T-helper 1 cell (primary cell): ENCODE data around the gene TMEM53.

Experiments used
- DNase-seq, 5 donors: peaks; one replicate each; pipeline ENCODE4 v3.0.0-alpha.2; 2012 to 2020

TMEM53 gene

DNA sequence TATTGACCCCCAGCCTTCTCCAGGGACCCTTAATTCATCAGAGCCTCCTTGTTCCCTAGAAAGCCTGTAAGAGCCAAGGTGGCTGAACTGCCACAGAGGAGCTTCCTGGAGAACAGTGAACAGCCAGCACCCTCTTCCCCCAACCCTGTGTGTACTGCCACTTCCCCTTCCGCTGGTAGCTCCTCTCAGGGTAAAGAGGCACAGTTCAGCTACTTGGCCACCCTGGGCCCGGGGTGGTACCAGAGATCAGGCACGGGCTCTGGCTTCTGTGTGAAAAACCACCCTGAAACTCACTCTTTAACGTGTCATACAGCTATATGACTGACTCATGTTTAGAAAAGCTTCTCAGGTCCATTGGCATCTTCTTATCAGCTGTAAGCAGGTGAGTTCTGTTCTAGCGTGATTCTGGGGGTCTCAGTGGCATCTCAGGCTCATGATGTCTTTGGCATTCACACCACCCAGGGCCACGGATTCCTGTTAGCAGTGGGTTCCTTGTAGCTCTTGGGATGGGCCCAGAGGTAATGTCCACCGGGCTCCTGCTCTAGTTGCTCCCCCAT, 22.6 kb upstream of the TMEM53 start:
- peak in 1 of 5 donors; percentile 65 for DNase-seq

DNA sequence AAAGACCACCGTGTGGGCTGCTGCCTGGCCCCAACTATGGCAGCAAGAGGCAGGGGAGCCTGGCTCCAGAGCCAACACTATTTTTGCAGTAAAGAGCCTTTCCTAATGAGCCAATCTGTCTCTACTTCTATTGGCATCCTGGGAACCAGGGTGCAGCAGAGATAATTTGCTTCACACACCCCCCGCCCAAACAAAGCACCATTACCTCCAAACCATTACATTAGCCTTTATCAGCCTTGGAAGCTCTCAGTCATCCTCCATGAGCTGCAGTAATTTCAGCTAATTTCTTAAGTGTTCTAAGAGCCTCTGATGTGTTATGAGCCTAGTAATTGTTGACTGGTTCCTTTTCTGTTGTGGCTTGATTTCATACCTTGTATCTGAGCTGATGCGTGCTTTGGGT, 21.8 kb upstream of the TMEM53 start:
- no peak for DNase-seq

DNA sequence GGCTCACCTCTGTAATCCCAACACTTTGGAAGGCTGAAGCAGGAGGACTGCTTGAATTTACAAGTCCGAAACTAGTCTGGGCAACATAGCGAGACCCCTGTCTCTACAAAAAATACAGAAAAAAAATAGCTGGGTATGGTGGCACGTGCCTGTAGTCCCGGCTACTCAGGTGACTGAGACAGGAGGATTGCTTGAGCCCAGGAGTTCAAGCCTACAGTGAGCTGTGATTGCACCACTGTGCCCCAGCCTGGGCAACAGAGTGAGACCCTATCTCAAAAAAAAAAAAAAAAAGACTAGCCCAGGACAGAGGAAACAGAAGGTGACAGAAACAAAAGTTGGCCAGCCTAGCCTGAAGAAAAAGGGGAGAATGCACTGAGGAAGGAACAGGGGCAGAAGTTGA, 21.4 kb upstream of the TMEM53 start:
- no peak for DNase-seq

DNA sequence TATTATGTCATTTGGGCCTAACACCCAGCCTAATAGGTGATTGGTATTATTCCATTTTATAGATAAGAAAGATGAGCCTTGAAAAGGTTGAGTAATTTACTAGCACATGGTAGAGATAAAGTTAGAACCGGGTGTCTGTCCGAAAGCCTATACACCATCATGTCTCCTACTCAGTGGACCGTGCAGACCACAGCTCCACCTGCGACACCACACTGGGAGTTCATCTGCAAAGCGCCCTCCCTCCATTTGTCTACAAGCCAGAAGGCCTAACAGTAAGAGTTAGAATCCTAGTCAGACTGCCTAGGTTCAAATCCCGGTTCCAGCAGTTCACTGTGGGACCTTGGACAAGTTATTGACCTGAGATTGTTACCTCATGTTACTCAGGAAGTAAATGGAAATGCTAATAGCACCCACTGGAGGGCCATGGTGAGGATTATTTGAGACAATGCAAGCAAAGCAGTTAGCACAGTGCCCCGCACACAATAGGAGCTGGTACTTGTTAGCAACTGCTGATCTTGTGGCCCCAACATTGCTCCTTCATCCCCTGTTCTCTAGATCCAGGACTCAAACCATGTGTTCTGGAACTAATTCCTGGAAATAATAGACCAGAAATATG, 20.7 kb upstream of the TMEM53 start:
- no peak for DNase-seq

DNA sequence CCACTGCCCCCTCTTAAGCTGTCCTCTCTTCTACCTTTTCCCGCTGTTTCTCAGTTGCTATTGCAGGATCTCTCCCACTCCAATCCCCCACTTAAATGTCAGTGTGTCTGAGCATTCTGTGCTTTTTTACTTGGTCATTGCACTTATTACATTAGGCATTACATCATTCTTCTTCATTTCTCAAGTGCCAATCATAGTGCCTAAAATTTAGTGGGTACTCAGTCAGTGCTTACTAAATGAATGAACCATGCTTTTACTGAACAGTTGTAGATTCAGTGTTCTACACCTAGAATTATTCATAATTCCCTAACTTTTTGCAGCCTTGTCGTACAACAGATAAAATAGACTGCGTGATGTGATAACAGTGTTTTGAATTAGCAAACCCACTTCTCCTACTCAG, 19.6 kb upstream of the TMEM53 start:
- no peak for DNase-seq

DNA sequence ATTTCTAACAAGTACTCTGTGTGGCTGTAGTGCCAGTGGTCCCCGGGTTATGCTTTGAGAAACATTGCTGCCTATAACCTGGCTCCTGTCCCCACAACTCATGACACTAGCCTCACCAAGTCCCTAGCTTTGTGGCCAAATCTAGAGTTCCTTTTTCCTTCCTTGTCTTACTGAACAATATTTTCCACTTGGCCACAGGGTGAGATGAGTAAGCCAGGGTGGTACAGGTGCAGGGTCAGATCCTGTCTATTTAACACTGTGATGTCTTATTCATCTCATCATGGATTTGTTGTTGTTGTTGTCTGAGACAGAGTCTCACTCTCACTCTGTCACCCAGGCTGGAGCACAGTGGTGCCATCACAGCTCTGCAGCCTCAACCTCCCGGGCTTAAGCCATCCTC, 18.9 kb upstream of the TMEM53 start:
- DNase-seq, result no peak

DNA sequence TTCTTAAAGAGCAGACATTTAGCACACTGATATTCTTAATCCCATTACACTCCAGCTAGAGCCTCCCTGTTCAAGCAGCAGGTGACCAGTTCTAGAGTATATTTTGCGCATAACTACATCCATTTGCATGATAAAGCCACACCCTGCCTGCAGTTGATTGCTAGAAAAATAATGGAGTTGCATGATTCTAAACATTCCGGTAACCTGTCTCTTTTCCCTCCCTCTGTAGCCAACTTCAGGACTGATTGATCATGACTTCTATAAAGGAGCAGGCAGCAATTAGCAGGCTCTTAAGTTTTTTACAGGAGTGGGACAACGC, 15.1 kb upstream of the TMEM53 start:
- no peak for DNase-seq

DNA sequence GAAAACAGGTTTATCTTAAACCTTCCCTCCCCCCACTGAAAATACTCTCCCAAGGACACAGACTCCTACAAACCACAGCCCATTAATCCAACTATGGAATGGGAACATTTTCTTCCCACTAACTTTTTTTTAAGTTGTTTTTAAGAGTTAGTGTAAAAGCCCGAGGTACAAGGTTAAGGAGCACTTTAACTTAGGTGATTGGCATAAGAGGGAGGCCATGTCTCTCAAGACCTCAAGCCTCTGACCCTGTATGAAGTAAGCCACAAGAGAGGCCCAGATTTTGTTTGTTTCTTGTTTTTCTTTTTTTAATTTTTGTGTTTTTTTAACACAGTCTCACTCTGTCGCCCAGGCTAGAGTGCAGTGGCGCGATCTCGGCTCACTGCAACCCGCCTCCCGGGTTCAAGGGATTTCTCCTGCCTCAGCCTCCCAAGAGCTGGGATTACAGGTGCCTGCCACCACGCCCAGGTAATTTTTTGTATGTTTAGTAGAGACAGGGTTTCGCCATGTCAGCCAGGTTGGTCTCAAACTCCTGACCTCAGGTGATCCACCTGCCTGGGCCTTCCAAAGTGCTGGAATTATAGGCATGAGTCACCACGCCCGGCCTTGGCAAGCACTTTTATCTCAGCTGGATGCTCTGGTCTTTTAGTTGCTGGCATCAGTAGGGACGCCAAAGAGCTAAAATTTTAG, 14.6 kb upstream of the TMEM53 start:
- DNase-seq, result no peak

DNA sequence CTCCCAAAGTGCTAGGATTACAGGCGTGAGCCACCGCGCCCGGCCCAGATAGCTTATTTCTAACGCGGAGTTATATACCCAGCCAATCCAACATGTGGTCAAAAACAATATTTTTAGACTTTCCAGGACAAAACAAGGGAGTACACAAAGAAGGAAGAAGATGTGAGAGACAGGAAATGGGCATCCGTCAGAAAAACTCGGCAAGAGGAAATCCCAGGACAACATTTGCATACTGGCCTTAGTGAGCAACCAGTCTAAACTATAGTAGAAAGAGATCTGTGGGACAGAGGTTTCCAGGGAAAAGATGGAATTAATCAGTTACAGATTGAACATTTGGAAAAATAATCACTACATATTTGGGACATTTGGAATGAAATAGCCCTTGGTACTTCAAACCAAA, 11.6 kb upstream of the TMEM53 start:
- no peak for DNase-seq

DNA sequence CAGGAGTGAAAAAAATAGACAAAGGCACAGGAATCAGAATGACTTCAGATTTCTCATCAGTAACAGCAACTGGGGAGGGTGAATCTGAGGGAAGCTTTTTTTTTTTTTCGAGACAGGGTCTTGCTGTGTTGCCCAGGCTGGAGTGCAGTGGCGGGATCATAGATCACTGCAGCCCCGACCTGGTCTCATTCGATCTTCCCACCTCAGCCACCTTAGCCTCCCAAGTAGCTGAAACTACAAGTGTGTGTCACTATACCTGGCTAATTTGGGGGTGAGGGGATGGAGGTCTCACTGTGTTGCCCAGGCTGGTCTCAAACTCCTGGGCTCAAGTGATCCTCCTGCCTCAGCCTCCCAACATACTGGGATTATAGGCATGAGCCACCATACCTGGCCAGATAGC, 10.9 kb upstream of the TMEM53 start:
- no peak for DNase-seq

DNA sequence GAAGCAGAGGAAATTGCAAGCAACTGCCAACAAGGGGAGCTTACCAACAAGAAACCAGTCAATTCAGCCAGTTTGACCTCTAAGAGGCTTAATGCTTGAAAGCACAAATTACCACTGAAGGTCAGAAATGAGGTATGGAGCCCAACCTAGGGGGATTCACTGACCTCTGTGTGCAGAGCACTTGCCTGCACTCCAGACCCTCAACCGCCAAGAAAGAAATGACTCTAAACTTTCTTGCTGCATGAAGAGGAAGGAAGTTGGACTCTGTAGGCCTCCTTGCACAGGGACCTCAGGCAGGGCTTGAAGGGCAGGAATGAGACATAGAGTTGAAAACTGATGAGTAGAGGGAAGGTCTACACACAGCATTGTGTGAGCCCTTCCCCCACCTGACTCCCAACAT, 10.2 kb upstream of the TMEM53 start:
- peak in 1 of 5 donors; percentile 39 for DNase-seq

DNA sequence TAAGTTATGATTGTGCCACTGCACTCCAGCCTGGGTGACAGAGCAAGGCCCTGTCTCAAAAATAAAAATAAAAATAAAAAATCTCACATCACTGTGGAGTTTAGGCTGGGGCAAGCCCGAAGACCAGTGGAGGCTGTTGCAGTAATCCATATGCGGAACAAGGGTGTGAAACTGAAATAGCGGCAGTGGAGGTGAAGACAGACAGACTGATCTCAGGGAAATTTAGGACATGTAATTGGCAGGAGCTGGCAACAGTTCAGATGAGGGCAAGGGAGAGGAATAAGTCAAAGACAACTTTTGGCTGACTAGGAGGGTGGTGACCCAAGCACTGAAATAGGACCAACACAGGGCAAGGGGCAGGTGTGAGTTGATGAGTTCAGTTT, 8.6 kb upstream of the TMEM53 start:
- no peak for DNase-seq

DNA sequence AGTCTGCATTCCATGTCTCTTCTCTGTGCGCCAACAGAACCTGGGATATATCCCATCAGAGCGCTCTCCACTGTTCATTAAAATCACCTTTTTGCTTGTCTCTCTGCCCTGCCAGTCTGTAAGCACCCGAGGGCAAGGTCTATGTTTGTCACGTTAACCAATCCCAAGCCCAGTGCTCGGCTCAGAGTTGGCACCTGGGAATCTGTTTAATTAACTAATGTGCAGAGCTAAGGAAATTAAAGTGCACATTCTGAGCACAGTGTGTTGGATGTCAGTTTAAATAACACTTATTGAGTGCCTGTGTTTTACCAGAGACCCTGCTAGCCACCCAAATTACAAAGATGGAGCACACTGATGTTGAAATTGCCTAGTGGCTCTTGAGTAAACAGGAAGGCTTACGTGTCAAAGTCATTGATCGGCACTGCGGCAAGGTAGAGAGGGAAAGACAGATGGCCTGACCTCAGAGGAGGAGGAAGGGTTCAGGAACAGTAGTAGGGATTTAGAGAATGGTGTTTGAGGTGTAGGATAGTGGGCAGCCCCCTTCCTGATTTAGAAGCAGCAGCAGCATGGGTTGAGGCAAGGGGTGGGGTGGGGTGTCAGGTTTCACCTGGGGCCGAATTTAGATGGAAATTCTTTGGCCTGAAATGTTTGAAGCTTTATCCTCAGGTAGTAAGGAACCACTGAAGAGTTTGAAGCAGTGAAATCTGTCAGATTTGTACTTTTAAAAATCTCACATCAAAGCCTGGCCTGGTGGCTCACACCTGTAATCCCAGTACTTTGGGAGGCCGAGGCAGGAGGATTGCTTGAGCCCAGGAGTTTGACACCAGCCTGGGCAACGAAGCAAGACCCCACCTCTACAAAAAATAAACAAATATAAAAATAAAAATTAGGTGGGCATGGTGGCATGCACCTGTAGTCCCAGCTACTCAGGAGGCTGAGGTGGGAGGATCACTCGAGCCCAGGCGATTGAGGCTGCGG, 7.9 kb upstream of the TMEM53 start:
- no peak for DNase-seq

DNA sequence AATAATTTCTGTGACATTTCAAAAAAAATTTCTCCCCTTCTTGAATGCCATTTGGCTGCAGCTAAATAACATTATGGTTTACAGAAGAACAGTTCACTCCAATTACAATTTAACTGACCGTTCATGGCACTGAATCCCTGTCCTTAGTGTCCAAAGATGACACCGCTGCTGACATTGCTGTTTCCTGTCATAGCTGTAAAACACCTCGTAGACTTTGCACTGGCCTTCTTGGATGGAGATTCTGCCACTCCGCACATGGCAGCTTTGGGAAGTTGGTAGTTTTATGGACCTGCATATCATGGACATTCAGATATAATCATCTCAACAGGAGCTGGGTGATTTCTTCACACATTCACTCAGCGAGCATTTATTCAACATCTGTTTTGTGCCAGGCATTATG, 5.2 kb upstream of the TMEM53 start:
- no peak for DNase-seq

DNA sequence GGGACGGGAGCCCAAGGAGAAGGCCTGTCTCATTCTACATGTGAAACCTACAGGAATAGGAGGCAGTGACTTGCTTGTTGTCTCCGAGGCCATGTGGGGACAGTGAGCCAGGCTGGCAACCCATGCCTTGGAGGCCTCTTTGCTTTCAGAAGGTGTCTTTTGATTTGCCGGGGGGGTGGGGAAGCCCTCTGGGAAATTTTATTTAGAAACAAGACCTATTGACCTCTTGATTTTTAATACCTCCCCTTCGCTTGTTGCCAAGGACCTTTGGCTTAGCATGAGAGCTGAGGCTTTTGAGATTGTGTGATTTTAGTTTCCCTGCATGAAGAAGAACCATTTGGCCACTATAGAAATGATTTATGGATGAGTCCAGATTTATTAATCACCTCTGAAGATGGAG, 4.3 kb upstream of the TMEM53 start:
- DNase-seq, result no peak

DNA sequence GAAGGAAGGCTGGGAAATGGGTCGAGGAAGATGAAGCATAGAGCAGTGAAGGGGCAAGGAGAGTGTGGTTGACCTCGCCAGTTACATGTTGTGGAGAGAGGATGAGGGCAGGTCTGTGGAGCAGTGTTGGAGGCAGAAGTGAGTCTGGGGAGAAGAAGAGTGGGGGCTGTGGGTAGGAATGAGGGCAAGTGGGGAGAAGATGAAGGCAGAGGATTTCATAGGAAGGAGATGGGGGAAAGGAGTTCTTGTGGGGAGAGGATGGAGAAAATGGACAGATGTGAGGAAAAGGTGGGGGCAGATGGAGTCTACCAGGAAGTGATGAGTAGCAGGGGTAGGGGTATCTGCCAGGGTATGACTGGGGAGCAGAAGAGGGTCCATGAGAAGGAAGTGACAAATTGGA, 3.8 kb upstream of the TMEM53 start:
- DNase-seq, result no peak

DNA sequence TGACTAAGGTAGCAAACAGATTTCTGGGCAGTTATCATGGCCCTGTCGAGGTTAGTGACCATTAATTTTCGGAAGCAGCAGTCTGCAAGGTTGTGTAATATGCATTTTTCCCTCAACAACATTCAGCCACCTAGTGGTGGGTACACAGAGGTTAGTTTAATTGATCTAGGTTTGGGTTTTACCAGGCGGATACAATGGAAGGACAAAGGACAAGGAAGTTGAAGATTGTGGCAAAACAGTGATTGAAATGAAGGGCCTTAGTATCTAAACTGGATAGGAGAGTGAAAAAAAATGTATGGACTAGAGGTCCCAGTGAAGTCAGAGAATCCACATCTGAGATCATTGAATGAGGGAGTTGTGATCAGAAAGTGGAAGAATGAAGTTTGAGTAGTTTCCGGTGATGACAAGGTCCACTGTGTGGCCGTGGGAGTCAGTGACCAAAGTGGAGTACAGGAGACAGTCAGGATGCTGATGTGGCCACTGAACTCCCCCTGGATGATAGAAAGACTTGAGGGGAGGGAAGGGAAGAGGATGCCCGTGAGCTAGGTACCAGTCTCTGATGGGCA, 3.0 kb upstream of the TMEM53 start:
- DNase-seq, result peak in 1 of 5 donors; percentile 16

DNA sequence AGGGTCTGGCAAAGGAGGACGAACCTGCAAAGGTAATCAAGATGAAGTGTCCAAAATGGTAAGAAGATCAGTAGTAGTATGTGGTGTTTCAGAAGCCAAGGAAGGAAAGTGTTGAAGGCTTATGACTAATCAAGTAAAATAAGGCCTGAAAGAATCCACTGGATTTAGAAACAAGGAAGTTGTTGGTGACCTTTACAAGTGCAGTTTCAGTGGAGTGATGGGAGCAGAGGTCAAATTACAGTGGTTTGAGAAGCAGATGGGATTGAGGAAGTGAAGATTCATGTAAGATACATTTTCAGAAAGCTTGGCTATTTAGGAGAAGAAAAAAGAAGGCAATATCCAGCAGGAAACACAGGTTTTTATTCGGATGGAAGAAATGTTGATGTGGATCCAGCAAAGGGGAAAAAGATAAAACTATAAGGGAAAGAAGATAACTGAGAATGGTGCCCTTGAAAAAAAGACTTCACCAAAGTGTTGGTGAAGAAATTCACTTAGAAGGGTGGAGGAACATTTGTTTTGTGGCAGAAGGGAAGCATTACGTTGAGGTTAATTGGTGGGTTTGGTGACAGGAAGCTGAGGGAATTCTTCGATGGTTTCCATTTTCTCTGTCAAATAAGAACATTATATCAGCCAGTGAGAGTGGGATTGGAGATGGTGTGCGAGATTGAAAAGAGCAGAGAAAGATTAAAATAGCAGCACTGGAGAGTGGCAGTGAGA, 2.4 kb upstream of the TMEM53 start:
- no peak for DNase-seq

DNA sequence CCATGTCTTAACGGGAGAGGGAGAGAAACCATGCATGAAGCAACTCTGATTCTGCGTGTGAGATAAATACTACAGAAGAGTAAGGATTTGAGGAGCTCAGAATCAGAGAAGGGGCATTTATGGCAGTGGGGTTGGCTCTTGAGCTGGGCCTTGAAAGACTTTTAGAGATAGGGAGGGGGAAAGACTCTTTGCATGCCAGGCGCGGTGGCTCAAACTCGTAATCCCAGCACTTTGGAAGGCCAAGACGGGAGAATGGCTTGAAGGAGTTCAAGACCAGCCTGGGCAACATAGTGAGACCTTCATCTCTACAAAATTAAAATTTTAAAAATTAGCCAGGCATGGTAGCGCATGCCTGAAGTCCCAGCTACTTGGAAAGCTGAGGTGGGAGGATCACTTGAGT, 905 bp upstream of the TMEM53 start:
- DNase-seq, result no peak

DNA sequence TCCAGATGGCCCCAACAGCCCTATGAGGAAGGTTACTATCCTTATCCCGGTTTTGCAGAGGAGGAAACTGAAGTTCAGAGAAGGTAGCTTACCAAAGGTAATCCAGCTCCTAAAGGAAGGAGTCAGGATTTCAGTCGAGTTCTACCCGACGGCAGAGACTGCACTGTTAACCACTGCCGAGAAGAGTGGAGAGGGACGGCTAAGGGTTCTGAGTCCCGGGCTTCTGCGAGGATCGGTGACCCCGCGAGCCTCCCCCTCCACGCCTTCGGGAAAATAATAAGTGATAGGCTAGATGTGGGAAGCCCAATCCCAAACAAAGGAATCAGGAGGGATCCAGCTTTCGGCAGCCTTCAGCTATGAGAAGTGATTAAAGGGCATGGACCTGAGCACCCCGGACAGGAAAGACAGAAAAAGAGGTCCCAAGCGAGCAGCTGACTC, 587 bp downstream of the TMEM53 start:
- DNase-seq, result no peak

DNA sequence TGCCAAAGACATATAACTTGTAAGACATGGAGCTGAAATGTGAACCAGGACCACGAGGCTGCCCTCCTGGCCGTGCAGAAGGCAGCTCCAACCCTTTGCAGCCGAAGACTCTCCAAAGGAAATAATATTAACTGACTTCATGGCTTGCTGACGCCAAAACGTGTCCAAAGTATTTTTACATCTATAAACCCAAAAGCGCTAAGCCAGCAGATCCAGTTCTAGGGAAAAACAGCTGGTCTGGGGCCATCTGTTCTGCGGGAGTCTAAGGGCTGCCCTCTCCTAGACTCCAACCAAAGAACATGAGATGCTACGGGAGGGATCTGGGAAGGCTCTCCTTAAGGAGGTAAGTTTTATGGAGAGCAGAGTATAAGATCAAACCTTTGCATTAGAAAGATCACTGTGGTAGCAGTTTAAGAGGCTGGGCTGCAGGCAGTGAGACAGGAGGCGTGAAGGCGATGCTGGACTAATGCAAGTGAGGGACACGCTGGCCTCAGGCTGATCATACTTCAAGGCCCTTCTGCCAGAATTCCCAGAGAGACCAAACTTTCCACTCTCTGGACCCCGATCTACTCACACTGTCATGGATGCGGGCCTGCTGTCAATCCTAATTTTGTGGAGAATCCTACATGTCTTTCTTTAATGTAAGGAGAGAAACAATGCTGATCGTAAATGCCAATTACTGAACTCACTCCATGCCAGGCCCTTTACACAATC, 1.2 kb downstream of the TMEM53 start:
- DNase-seq, result no peak
